Activated CD8-positive, alpha-beta memory T cell treated with anti-CD3 and anti-CD28 coated beads for 1 hour (primary cell): ENCODE data around the gene EFNA5.
"Not testable (repeated sequence)": the region's sequence is repeated elsewhere in the genome, so short reads cannot be mapped to it uniquely, and the experiment has no call there.

Experiments
- DNase-seq, 2 donors: peaks; one replicate each; pipeline ENCODE4 v3.0.0-alpha.2; 2020; ENCODE audit warnings: low read depth in 1 of 2; ENCODE audit errors: extremely low read depth in 1 of 2

The EFNA5 gene

DNA sequence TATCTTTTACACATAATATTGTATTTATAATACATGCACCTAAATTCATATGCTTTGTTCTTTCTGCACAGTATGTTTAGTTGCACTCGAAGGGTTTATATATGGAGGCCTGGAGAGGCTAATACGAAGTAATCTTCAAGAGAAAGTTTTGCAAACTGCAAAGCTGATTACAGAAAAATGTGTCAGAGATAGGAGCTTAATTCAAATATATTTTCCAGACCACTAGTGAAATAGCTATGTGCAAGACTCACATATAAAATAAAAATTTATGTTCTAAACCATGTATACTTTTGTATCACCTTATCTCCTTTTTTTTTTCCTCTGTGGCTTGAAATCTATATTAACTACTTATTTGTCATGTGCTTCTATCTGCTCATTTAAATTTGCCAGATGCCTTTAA, 313.8 kb downstream of the EFNA5 start:
- no peak for DNase-seq

GRCh38 chr5:107352576-107352975, 318.2 kb downstream of the EFNA5 start:
- no peak for DNase-seq

- not testable (repeated sequence) for DNase-seq
These were observed 324.2 kb downstream of the EFNA5 start for GRCh38 chr5:107346580-107346979.

GRCh38 chr5:107342371-107342770, 328.4 kb downstream of the EFNA5 start:
- DNase-seq = no peak

GRCh38 chr5:107341376-107342084, 329.2 kb downstream of the EFNA5 start:
- no peak for DNase-seq

GRCh38 chr5:107340631-107341030, 330.1 kb downstream of the EFNA5 start:
- no peak for DNase-seq

GRCh38 chr5:107338335-107338734, 332.4 kb downstream of the EFNA5 start:
- no peak for DNase-seq

DNA sequence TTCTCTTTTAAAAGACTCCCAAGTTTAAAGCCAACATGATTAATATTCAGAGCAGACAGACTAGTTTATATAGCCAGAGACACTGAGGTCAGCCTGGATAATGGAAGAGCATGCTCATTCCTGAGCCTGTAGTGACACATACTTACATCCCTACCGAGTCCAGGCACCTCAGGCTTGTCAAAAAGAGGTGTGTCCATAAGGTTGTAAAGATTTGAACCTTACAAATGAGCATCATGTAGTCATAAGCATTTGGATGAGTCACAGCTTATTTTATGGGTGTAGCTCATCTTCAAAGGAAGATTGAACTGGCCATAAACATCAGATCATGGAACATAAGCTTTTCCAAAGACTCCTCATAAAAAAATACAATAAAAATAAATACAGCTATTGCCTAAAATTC, 333.5 kb downstream of the EFNA5 start:
- no peak for DNase-seq

GRCh38 chr5:107331882-107332281, 338.9 kb downstream of the EFNA5 start:
- DNase-seq = no peak

DNA sequence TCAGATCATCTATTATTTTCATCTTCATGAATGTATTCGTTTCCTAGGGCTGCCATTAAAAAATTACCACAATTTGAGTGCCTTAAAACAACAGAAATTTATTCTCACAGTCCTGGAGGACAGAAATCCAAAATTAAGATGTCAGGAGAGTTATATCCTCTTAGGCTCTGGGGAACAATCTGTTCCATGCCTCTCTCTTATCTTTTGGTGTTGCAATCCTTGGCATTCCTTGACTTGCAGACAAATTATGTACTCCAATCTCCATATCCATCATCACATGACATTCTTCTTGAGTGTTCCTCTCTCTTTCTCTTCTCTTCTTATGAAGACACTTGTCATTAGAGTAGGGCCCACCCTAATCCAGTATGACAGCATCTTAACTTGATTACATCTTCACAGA, 339.4 kb downstream of the EFNA5 start:
- DNase-seq = no peak

GRCh38 chr5:107330903-107331302, 339.8 kb downstream of the EFNA5 start:
- DNase-seq = no peak

- DNase-seq = no peak
These were observed 340.9 kb downstream of the EFNA5 start for GRCh38 chr5:107329850-107330249.
